PC-3 (cell line): ENCODE results near the gene ANAPC4. TPM values are rescaled to one million over a fixed set of nuclear protein-coding genes. Genes with fewer than 3 reads are reported as not detected.

ENCODE experiments used
- ATAC-seq: fragments of 200-7000 bp; cut with Tn5 transposase; 2 replicates; pipeline ENCODE4 v1.9.1; 2020; ENCODE audit warnings: mild to moderate bottlenecking, moderate library complexity
- BruUV-seq: library from RNA; stranded (reverse); fragments of 400-500 nt; replicated peaks from 2 replicates; lab custom pipeline; 2021; lab: Mats Ljungman, UMichigan
- CTCF ChIA-PET: fragments of 300-600 bp; sonication (Branson Sonifier 250); formaldehyde crosslinking; loops from one replicate; lab custom pipeline; 2022; ENCODE audit warnings: antibody characterized with exemption; lab: Charles Lee
- POLR2A ChIA-PET: fragments of 300-600 bp; sonication (Branson Sonifier 250); formaldehyde crosslinking; loops from one replicate; lab custom pipeline; 2022; ENCODE audit warnings: antibody characterized with exemption; ENCODE audit not compliant: unreplicated experiment; lab: Charles Lee
- DNase-seq: peaks from one replicate; pipeline ENCODE4 v3.0.0-alpha.2; 2015
- H2AFZ ChIP-seq: fragments of 300-600 bp; sonication (generic); 2 replicates; pipeline ENCODE4 v1.6.0; 2016; ENCODE audit warnings: antibody characterized with exemption, low read length
- H3F3A ChIP-seq: fragments of 300-600 bp; sonication (generic); one replicate; pipeline ENCODE4 v1.6.0; 2017; ENCODE audit warnings: antibody characterized with exemption, low read length, control low read depth, mild to moderate bottlenecking; ENCODE audit not compliant: unreplicated experiment
- H3K27ac ChIP-seq: fragments of 300-600 bp; sonication (generic); 2 replicates; pipeline ENCODE4 v1.5.1; 2016; ENCODE audit warnings: mild to moderate bottlenecking, low read length
- H3K27me3 ChIP-seq: fragments of 300-600 bp; sonication (generic); 2 replicates; pipeline ENCODE4 v1.6.1; 2016; ENCODE audit warnings: low read length, mixed read lengths
- H3K36me3 ChIP-seq: fragments of 300-600 bp; sonication (generic); 2 replicates; pipeline ENCODE4 v1.6.1; 2016; ENCODE audit warnings: low read depth, mixed run types, low read length, mixed read lengths
- H3K4me1 ChIP-seq: fragments of 300-600 bp; sonication (generic); 2 replicates; pipeline ENCODE4 v1.5.1; 2016; ENCODE audit warnings: low read length; ENCODE audit not compliant: insufficient read depth
- H3K4me2 ChIP-seq: fragments of 300-600 bp; sonication (generic); 2 replicates; pipeline ENCODE4 v1.6.0; 2016; ENCODE audit warnings: low read length
- H3K4me3 ChIP-seq: fragments of 300-600 bp; sonication (generic); 2 replicates; pipeline ENCODE4 v1.5.1; 2016; ENCODE audit warnings: mild to moderate bottlenecking, low read length, mixed read lengths
- H3K79me2 ChIP-seq: fragments of 300-600 bp; sonication (generic); 2 replicates; pipeline ENCODE4 v1.6.1; 2017; ENCODE audit warnings: low read length, mixed read lengths
- H3K9ac ChIP-seq: fragments of 300-600 bp; sonication (generic); 2 replicates; pipeline ENCODE4 v1.6.0; 2016; ENCODE audit warnings: mild to moderate bottlenecking, low read length
- H3K9me2 ChIP-seq: fragments of 300-600 bp; sonication (generic); replicated peaks from 2 replicates; pipeline ENCODE4 v1.6.1; 2016; ENCODE audit warnings: mixed run types, low read length, mixed read lengths
- H3K9me3 ChIP-seq: fragments of 300-600 bp; sonication (generic); 2 replicates; pipeline ENCODE4 v1.6.1; 2016; ENCODE audit warnings: low read length, mixed read lengths
- H4K20me1 ChIP-seq: fragments of 300-600 bp; sonication (generic); 2 replicates; pipeline ENCODE4 v1.6.1; 2016; ENCODE audit warnings: low read length, mixed read lengths
- CTCF ChIP-seq: fragments of 300-600 bp; sonication (generic); conservative IDR thresholded peaks from 2 replicates; pipeline ENCODE4 v1.5.1; 2017; ENCODE audit warnings: antibody characterized with exemption, low read depth, mild to moderate bottlenecking, low read length
- EZH2 ChIP-seq: fragments of 300-600 bp; sonication (generic); IDR thresholded peaks from one replicate; pipeline ENCODE4 v1.6.1; 2017; ENCODE audit warnings: antibody characterized with exemption, mild to moderate bottlenecking, low read length; ENCODE audit not compliant: unreplicated experiment
- EZH2phosphoT487 ChIP-seq: fragments of 300-600 bp; sonication (generic); IDR thresholded peaks from 2 replicates; pipeline ENCODE4 v1.6.1; 2018; ENCODE audit warnings: mild to moderate bottlenecking, antibody characterized with exemption, low read length, borderline replicate concordance
- intact Hi-C: fragments of 100-400 bp; cut with micrococcal nuclease; formaldehyde crosslinking; loops from 2 replicates; pipeline ENCODE4 v1.9.0; 2023
- total RNA-seq: library from RNA; depleted of rRNA; stranded (reverse); fragments of >200 nt; gene quantifications from 2 replicates; pipeline ENCODE4 v1.2.3, GENCODE V29; 2014

ANAPC4 gene
- total RNA-seq, 1 experiment from 2014 or later: 11.3 TPM

- no TSS peak for BruUV-seq
- Histone ChIP-seq H3K4me1 (no peaks in the 10 kb centered on the region), H3F3A (no peaks in the 10 kb centered on the region), H4K20me1 (no peaks in the 10 kb centered on the region), H3K27ac (no peak overlapping the region), H3K4me3 (no peak overlapping the region), H3K9ac (no peak overlapping the region), H3K9me3 (no peaks in the 10 kb centered on the region), H3K9me2 (no peaks in the 10 kb centered on the region), H3K36me3 (peaks cover 12% of the 10 kb centered on the region), H2AFZ (no peak overlapping the region), H3K79me2 (no peaks in the 10 kb centered on the region), H3K27me3 (no peaks in the 10 kb centered on the region), H3K4me2 (no peak overlapping the region)
- ATAC-seq (no peak), DNase-seq (no peak)
- ChIA-PET CTCF (no interaction called here), POLR2A (interaction anchor here (0.6 kb wide), 1 partner anchor 10 kb away, joined by 6 read pairs; the partner anchor contains the start of gene ANAPC4)
- intact Hi-C loops: no loop called here
- TF ChIP-seq EZH2: no peak
- no peak for TF ChIP-seq EZH2phosphoT487
- TF ChIP-seq CTCF: no peak
These were observed 9.9 kb downstream of the ANAPC4 start for GRCh38 chr4:25386926-25387325.

GRCh38 chr4:25397305-25397704 is 20.2 kb downstream of the ANAPC4 start:
- no peak overlapping the region for H3K9ac ChIP-seq
- ATAC-seq (no peak), DNase-seq (no peak)
- no peak overlapping the region for H3K4me2 ChIP-seq
- peaks cover 19% of the 10 kb centered on the region for H3K4me1 ChIP-seq
- H3K4me3 ChIP-seq: no peak overlapping the region
- no peak overlapping the region for H2AFZ ChIP-seq
- ChIA-PET CTCF (no interaction called here), POLR2A (no interaction called here)
- H3K9me2 ChIP-seq: no peaks in the 10 kb centered on the region
- intact Hi-C loops: no loop called here
- no peak overlapping the region for H3K27ac ChIP-seq
- TF ChIP-seq EZH2 (no peak), EZH2phosphoT487 (no peak), CTCF (no peak)
- no TSS peak for BruUV-seq
- no peaks in the 10 kb centered on the region for H3K79me2 ChIP-seq
- peaks cover 28% of the 10 kb centered on the region for H3K36me3 ChIP-seq
- no peaks in the 10 kb centered on the region for H3K27me3 ChIP-seq
- H4K20me1 ChIP-seq: no peaks in the 10 kb centered on the region
- H3F3A ChIP-seq: no peaks in the 10 kb centered on the region
- H3K9me3 ChIP-seq: no peaks in the 10 kb centered on the region

GRCh38 chr4:25399510-25399909 is 22.4 kb downstream of the ANAPC4 start:
- H3K36me3 ChIP-seq: peaks cover 36% of the 10 kb centered on the region
- ChIA-PET CTCF (no interaction called here), POLR2A (no interaction called here)
- H3K27me3 ChIP-seq: no peaks in the 10 kb centered on the region
- no peaks in the 10 kb centered on the region for H3K9me3 ChIP-seq
- intact Hi-C loops: no loop called here
- no peak for TF ChIP-seq EZH2
- H3K4me2 ChIP-seq: no peak overlapping the region
- H3K27ac ChIP-seq: no peak overlapping the region
- no peaks in the 10 kb centered on the region for H3K79me2 ChIP-seq
- H4K20me1 ChIP-seq: no peaks in the 10 kb centered on the region
- H2AFZ ChIP-seq: no peak overlapping the region
- H3K9ac ChIP-seq: no peak overlapping the region
- no peak overlapping the region for H3K4me3 ChIP-seq
- no peaks in the 10 kb centered on the region for H3K9me2 ChIP-seq
- no peak for DNase-seq
- H3F3A ChIP-seq: no peaks in the 10 kb centered on the region
- peaks cover 19% of the 10 kb centered on the region for H3K4me1 ChIP-seq
- BruUV-seq: no TSS peak
- no peak for ATAC-seq
